Stimulated activated CD8-positive, alpha-beta memory T cell treated with anti-CD3 and anti-CD28 coated beads, Interleukin-15, amount 100 ng/mL, for 1 hour (primary cell): Measurements from ENCODE around the gene ATRNL1.
"Not testable (repeated sequence)": the region's sequence is repeated elsewhere in the genome, so short reads cannot be mapped to it uniquely, and the experiment has no call there.

ENCODE experiments used
- DNase-seq: peaks from one replicate; pipeline ENCODE4 v3.0.0-alpha.2; 2020; ENCODE audit warnings: low read depth

Gene ATRNL1

GRCh38 chr10:115417585-115418265 lies 324.6 kb downstream of the ATRNL1 start:
- DNase-seq, result no peak

- DNase-seq, result no peak
These were observed 329.5 kb downstream of the ATRNL1 start for GRCh38 chr10:115422624-115423023.

- no peak for DNase-seq
These were observed 334.4 kb downstream of the ATRNL1 start for GRCh38 chr10:115427611-115428010.

- no peak for DNase-seq
These were observed 339.1 kb downstream of the ATRNL1 start for GRCh38 chr10:115432188-115432819.

GRCh38 chr10:115436999-115437398 lies 343.8 kb downstream of the ATRNL1 start:
- no peak for DNase-seq

GRCh38 chr10:115441907-115442545 lies 348.9 kb downstream of the ATRNL1 start:
- no peak for DNase-seq

GRCh38 chr10:115456812-115457211 lies 363.6 kb downstream of the ATRNL1 start:
- no peak for DNase-seq

- DNase-seq, result no peak
These were observed 390.1 kb downstream of the ATRNL1 start for GRCh38 chr10:115483294-115483693.

- no peak for DNase-seq
These were observed 398.5 kb downstream of the ATRNL1 start for GRCh38 chr10:115491526-115492140.

- no peak for DNase-seq
These were observed 410.4 kb downstream of the ATRNL1 start for GRCh38 chr10:115503546-115503945.

- no peak for DNase-seq
These were observed 421.7 kb downstream of the ATRNL1 start for GRCh38 chr10:115514895-115515294.

- DNase-seq, result no peak
These were observed 432.0 kb downstream of the ATRNL1 start for GRCh38 chr10:115525141-115525540.

- DNase-seq, result not testable (repeated sequence)
These were observed 434.5 kb downstream of the ATRNL1 start for GRCh38 chr10:115527682-115528081.

GRCh38 chr10:115536401-115536800 lies 443.2 kb downstream of the ATRNL1 start:
- DNase-seq, result not testable (repeated sequence)

- DNase-seq, result no peak
These were observed 446.1 kb downstream of the ATRNL1 start for GRCh38 chr10:115539142-115539762.

GRCh38 chr10:115555887-115556402 lies 462.8 kb downstream of the ATRNL1 start:
- DNase-seq, result no peak

- no peak for DNase-seq
These were observed 465.1 kb downstream of the ATRNL1 start for GRCh38 chr10:115558252-115558651.

GRCh38 chr10:115566867-115567266 lies 473.7 kb downstream of the ATRNL1 start:
- DNase-seq, result no peak

GRCh38 chr10:115572740-115573455 lies 479.7 kb downstream of the ATRNL1 start:
- DNase-seq, result no peak

- no peak for DNase-seq
These were observed 487.1 kb downstream of the ATRNL1 start for GRCh38 chr10:115580239-115580638.

GRCh38 chr10:115593060-115593459 lies 499.9 kb downstream of the ATRNL1 start:
- DNase-seq, result no peak

GRCh38 chr10:115604627-115605026 lies 511.5 kb downstream of the ATRNL1 start:
- DNase-seq, result no peak
